Activated CD4-positive, alpha-beta memory T cell treated with anti-CD3 and anti-CD28 coated beads for 36 hours (primary cell): ENCODE results near the gene NTSR2. TPM values are rescaled to one million over a fixed set of nuclear protein-coding genes. Genes with fewer than 3 reads are reported as not detected.

ENCODE experiments used
- CTCF ChIA-PET: fragments of 350-600 bp; sonication (Branson Sonifier 250); formaldehyde crosslinking; loops from one replicate; lab custom pipeline; 2021; ENCODE audit warnings: antibody characterized with exemption, inconsistent platforms; lab: Charles Lee
- POLR2A ChIA-PET: fragments of 350-600 bp; sonication (Branson Sonifier 250); formaldehyde crosslinking; loops from one replicate; lab custom pipeline; 2021; ENCODE audit warnings: antibody characterized with exemption; lab: Charles Lee
- DNase-seq: peaks from one replicate; pipeline ENCODE4 v3.0.0-alpha.2; 2020
- H3K27ac Mint-ChIP-seq: one replicate; pipeline ENCODE4 v1.8.0; 2021; ENCODE audit warnings: mixed read lengths
- H3K27me3 Mint-ChIP-seq: one replicate; pipeline ENCODE4 v1.8.0; 2021; ENCODE audit warnings: mixed read lengths
- H3K36me3 Mint-ChIP-seq: one replicate; pipeline ENCODE4 v1.8.0; 2021; ENCODE audit warnings: mixed read lengths
- H3K4me1 Mint-ChIP-seq: one replicate; pipeline ENCODE4 v1.8.0; 2021; ENCODE audit warnings: low read depth, mixed read lengths
- H3K4me3 Mint-ChIP-seq: one replicate; pipeline ENCODE4 v1.8.0; 2021; ENCODE audit warnings: mild to moderate bottlenecking, mixed read lengths
- H3K9me3 Mint-ChIP-seq: one replicate; pipeline ENCODE4 v1.8.0; 2021; ENCODE audit warnings: mixed read lengths
- intact Hi-C: fragments of 100-400 bp; cut with micrococcal nuclease; formaldehyde crosslinking; loops from one replicate; pipeline ENCODE4 v1.15.1; 2023
- total RNA-seq, 2 experiments: library from RNA; stranded (reverse); gene quantifications; one replicate each; pipeline ENCODE4 v1.2.3, GENCODE V29; 2021

NTSR2 gene
- total RNA-seq, 2 experiments from 2014 or later, result not detected

GRCh38 chr2:11644293-11644692 is 25.7 kb downstream of the NTSR2 start:
- no peak overlapping the region for H3K4me3 Mint-ChIP-seq
- H3K9me3 Mint-ChIP-seq, result no peaks in the 10 kb centered on the region
- CTCF ChIA-PET, result no interaction called here
- no peak for DNase-seq
- no peak overlapping the region for H3K27ac Mint-ChIP-seq
- POLR2A ChIA-PET, result no interaction called here
- intact Hi-C loops, result no loop called here
- H3K36me3 Mint-ChIP-seq, result no peaks in the 10 kb centered on the region
- H3K4me1 Mint-ChIP-seq, result no peaks in the 10 kb centered on the region
- peaks cover 8% of the 10 kb centered on the region for H3K27me3 Mint-ChIP-seq

GRCh38 chr2:11642972-11643371 is 27.0 kb downstream of the NTSR2 start:
- ChIA-PET POLR2A (no interaction called here), CTCF (interaction anchor here (0.9 kb wide), 1 partner anchor 38 kb away, joined by 3 read pairs; no protein-coding TSS in a partner anchor)
- Mint-ChIP-seq H3K27ac (no peak overlapping the region), H3K36me3 (no peaks in the 10 kb centered on the region), H3K27me3 (peaks cover 4% of the 10 kb centered on the region), H3K9me3 (no peaks in the 10 kb centered on the region), H3K4me1 (no peaks in the 10 kb centered on the region), H3K4me3 (no peak overlapping the region)
- DNase-seq, result no peak
- intact Hi-C loops, result no loop called here

GRCh38 chr2:11640132-11640531 is 29.9 kb downstream of the NTSR2 start:
- H3K27ac Mint-ChIP-seq, result no peak overlapping the region
- CTCF ChIA-PET, result no interaction called here
- intact Hi-C loops, result no loop called here
- POLR2A ChIA-PET, result no interaction called here
- H3K27me3 Mint-ChIP-seq, result peaks cover 4% of the 10 kb centered on the region
- H3K36me3 Mint-ChIP-seq, result no peaks in the 10 kb centered on the region
- H3K4me3 Mint-ChIP-seq, result no peak overlapping the region
- H3K4me1 Mint-ChIP-seq, result no peaks in the 10 kb centered on the region
- no peak for DNase-seq
- H3K9me3 Mint-ChIP-seq, result no peaks in the 10 kb centered on the region

- Mint-ChIP-seq H3K4me1 (no peaks in the 10 kb centered on the region), H3K27ac (no peak overlapping the region), H3K9me3 (no peaks in the 10 kb centered on the region), H3K27me3 (peaks cover 4% of the 10 kb centered on the region), H3K36me3 (no peaks in the 10 kb centered on the region), H3K4me3 (no peak overlapping the region)
- DNase-seq, result no peak
- CTCF ChIA-PET, result no interaction called here
- POLR2A ChIA-PET, result no interaction called here
- intact Hi-C loops, result no loop called here
These were observed 30.5 kb downstream of the NTSR2 start for GRCh38 chr2:11639503-11639902.

GRCh38 chr2:11637546-11637945 is 32.4 kb downstream of the NTSR2 start:
- Mint-ChIP-seq H3K27me3 (peaks cover 2% of the 10 kb centered on the region), H3K9me3 (no peaks in the 10 kb centered on the region), H3K27ac (no peak overlapping the region), H3K4me3 (no peak overlapping the region), H3K36me3 (no peaks in the 10 kb centered on the region), H3K4me1 (no peaks in the 10 kb centered on the region)
- no peak for DNase-seq
- CTCF ChIA-PET, result no interaction called here
- intact Hi-C loops, result no loop called here
- POLR2A ChIA-PET, result no interaction called here

GRCh38 chr2:11636593-11637295 is 33.3 kb downstream of the NTSR2 start:
- DNase-seq, result no peak
- Mint-ChIP-seq H3K9me3 (no peaks in the 10 kb centered on the region), H3K4me1 (no peaks in the 10 kb centered on the region), H3K27me3 (peaks cover 2% of the 10 kb centered on the region), H3K4me3 (no peak overlapping the region), H3K27ac (no peak overlapping the region), H3K36me3 (no peaks in the 10 kb centered on the region)
- POLR2A ChIA-PET, result no interaction called here
- CTCF ChIA-PET, result no interaction called here
- intact Hi-C loops, result no loop called here

- Mint-ChIP-seq H3K4me1 (no peaks in the 10 kb centered on the region), H3K36me3 (no peaks in the 10 kb centered on the region), H3K27me3 (peaks cover 1% of the 10 kb centered on the region), H3K9me3 (no peaks in the 10 kb centered on the region), H3K4me3 (no peak overlapping the region), H3K27ac (no peak overlapping the region)
- ChIA-PET POLR2A (no interaction called here), CTCF (no interaction called here)
- intact Hi-C loops, result no loop called here
- DNase-seq, result no peak
These were observed 34.9 kb downstream of the NTSR2 start for GRCh38 chr2:11635141-11635540.

GRCh38 chr2:11634584-11634983 is 35.4 kb downstream of the NTSR2 start:
- Mint-ChIP-seq H3K27me3 (peaks cover 1% of the 10 kb centered on the region), H3K9me3 (no peaks in the 10 kb centered on the region), H3K4me1 (no peaks in the 10 kb centered on the region), H3K4me3 (no peak overlapping the region), H3K36me3 (no peaks in the 10 kb centered on the region), H3K27ac (no peak overlapping the region)
- intact Hi-C loops, result no loop called here
- POLR2A ChIA-PET, result no interaction called here
- CTCF ChIA-PET, result no interaction called here
- no peak for DNase-seq

GRCh38 chr2:11633923-11634478 is 36.0 kb downstream of the NTSR2 start:
- H3K9me3 Mint-ChIP-seq, result no peaks in the 10 kb centered on the region
- H3K27me3 Mint-ChIP-seq, result peaks cover 4% of the 10 kb centered on the region
- H3K4me3 Mint-ChIP-seq, result no peak overlapping the region
- POLR2A ChIA-PET, result no interaction called here
- intact Hi-C loops, result no loop called here
- H3K27ac Mint-ChIP-seq, result no peak overlapping the region
- CTCF ChIA-PET, result no interaction called here
- H3K36me3 Mint-ChIP-seq, result no peaks in the 10 kb centered on the region
- no peaks in the 10 kb centered on the region for H3K4me1 Mint-ChIP-seq
- DNase-seq, result no peak

- H3K4me3 Mint-ChIP-seq, result no peak overlapping the region
- peaks cover 4% of the 10 kb centered on the region for H3K9me3 Mint-ChIP-seq
- CTCF ChIA-PET, result no interaction called here
- DNase-seq, result no peak
- intact Hi-C loops, result no loop called here
- H3K27ac Mint-ChIP-seq, result no peak overlapping the region
- H3K36me3 Mint-ChIP-seq, result no peaks in the 10 kb centered on the region
- POLR2A ChIA-PET, result no interaction called here
- H3K4me1 Mint-ChIP-seq, result no peaks in the 10 kb centered on the region
- peaks cover 4% of the 10 kb centered on the region for H3K27me3 Mint-ChIP-seq
These were observed 38.5 kb downstream of the NTSR2 start for GRCh38 chr2:11631462-11631861.

- H3K9me3 Mint-ChIP-seq, result peaks cover 6% of the 10 kb centered on the region
- H3K4me3 Mint-ChIP-seq, result no peak overlapping the region
- H3K27ac Mint-ChIP-seq, result no peak overlapping the region
- peaks cover 6% of the 10 kb centered on the region for H3K27me3 Mint-ChIP-seq
- H3K4me1 Mint-ChIP-seq, result no peaks in the 10 kb centered on the region
- intact Hi-C loops, result no loop called here
- ChIA-PET POLR2A (no interaction called here), CTCF (interaction anchor here (1.2 kb wide), 1 partner anchor 49 kb away, joined by 4 read pairs; no protein-coding TSS in a partner anchor)
- no peaks in the 10 kb centered on the region for H3K36me3 Mint-ChIP-seq
- no peak for DNase-seq
These were observed 39.1 kb downstream of the NTSR2 start for GRCh38 chr2:11630855-11631254.

- peaks cover 6% of the 10 kb centered on the region for H3K27me3 Mint-ChIP-seq
- ChIA-PET POLR2A (no interaction called here), CTCF (interaction anchor here (1.2 kb wide), 1 partner anchor 48 kb away, joined by 4 read pairs; no protein-coding TSS in a partner anchor)
- DNase-seq, result no peak
- intact Hi-C loops, result no loop called here
- H3K4me1 Mint-ChIP-seq, result no peaks in the 10 kb centered on the region
- H3K27ac Mint-ChIP-seq, result no peak overlapping the region
- H3K36me3 Mint-ChIP-seq, result no peaks in the 10 kb centered on the region
- no peak overlapping the region for H3K4me3 Mint-ChIP-seq
- peaks cover 6% of the 10 kb centered on the region for H3K9me3 Mint-ChIP-seq
These were observed 40.1 kb downstream of the NTSR2 start for GRCh38 chr2:11629851-11630250.

GRCh38 chr2:11629215-11629614 is 40.8 kb downstream of the NTSR2 start:
- Mint-ChIP-seq H3K4me1 (no peaks in the 10 kb centered on the region), H3K4me3 (no peak overlapping the region), H3K27ac (no peak overlapping the region), H3K27me3 (peaks cover 6% of the 10 kb centered on the region), H3K9me3 (peaks cover 6% of the 10 kb centered on the region), H3K36me3 (no peaks in the 10 kb centered on the region)
- DNase-seq, result no peak
- ChIA-PET POLR2A (no interaction called here), CTCF (no interaction called here)
- intact Hi-C loops, result no loop called here
